ENCODE results near the gene GZMB.
"Not testable (repeated sequence)": the region's sequence is repeated elsewhere in the genome, so short reads cannot be mapped to it uniquely, and the experiment has no call there.

The GZMB gene

GRCh38 chr14:24630872-24631477 lies 3.0 kb downstream of the GZMB start:
- no peak for DNase-seq

- no peak for DNase-seq
Measured at GRCh38 chr14:24630087-24630871, 3.7 kb downstream of the GZMB start.

- DNase-seq, result no peak
Measured at GRCh38 chr14:24629521-24629920, 4.5 kb downstream of the GZMB start.

DNA sequence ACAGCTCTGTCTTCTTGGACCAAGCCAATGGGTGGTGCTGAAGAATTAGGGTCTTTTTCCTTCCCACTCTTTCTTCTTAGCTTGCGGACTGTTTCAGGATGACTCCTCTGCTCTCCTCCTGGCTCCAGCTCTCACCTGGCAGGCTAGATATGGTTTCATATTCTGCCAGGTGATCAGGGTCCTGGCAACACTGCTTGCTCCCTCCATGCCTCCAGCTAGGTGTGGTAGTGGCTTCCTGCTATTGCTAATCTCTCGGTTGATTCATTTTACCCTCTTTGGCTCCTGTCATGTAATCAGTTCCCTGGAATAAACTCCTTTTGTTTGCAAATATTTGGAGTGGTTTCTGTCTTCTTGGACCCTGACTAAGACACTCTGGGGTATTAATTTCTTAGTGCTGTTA lies 20.2 kb downstream of the GZMB start:
- no peak for DNase-seq

DNA sequence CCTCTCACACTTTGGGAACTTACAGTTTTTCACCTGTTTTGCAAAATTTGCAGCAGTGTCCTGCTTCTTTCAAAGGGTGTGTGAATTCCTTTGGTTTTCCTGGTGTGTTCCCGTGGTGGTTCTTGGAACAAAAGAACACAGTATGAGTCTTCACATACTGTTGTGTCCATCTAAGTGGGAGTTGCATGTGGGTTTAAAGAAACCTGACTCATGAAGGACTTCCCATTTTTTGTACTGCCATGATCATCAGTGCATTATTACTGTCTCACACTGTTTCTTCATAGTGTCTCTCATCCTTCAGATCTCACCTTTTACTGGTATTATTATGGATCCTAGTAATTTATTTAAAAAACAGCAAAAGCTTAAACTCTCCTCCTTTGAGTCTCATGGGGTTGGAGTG lies 20.7 kb downstream of the GZMB start:
- DNase-seq, result no peak

GRCh38 chr14:24612196-24612595 lies 21.8 kb downstream of the GZMB start:
- DNase-seq, result no peak

DNA sequence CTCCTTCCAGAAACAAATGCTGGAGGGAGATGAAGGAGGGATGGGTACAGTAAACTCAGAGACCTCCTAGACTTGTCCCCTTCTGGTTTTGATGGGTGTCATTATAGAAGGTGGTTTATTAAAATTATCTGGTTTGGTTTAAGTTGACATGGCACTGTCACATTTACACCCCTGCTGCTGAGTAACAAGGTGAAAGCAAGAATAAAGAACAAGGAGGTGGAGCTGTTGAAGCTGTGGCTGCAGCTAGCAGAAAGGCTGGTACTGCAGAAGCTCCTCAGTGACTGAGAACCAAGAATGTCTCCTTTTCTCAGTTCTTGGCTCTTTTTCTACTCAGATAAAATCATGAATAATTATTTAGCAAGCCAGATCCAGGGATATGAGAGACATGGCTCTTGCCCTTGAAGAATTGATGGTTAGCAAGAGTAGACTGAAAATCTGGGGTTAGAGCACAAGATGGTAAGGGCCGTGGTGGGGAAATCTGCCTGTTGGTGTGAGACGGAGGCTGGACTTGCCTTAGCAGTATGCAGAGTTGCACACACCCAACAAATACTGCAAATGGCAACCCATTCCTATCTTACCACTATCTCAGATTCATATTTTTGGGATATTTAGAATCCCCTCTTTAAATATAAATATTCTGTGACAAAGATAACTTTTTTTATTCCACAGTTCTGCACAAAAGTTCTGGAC lies 24.2 kb downstream of the GZMB start, which contains the start of gene GZMH:
GZMH (minus strand) TSS at position 31 of the 690 bp plus-strand sequence. CDS start 72 bp downstream, outside the sequence.
- DNase-seq, result no peak

GRCh38 chr14:24607635-24608514 lies 26.1 kb downstream of the GZMB start:
- no peak for DNase-seq

DNA sequence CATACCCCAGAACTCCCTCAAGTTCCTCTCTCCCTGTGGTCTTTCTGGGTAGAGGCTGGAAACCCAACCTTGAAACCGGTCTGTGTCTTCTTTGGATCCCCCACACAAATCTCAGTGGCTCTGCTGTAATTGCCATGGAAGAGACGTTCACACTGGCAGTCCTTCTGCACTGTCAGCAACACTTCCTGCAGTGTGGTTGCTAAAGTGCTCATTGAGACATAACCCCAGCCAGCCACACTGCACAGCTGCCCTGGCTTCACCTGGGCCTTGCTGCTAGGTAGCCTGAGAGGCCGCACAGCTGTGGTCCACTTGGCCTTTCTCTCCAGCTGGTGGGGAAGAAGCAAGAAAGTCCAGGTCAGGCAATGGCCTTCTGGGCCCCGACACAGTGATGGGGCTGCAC lies 26.9 kb downstream of the GZMB start:
- DNase-seq, result no peak

GRCh38 chr14:24606297-24606696 lies 27.7 kb downstream of the GZMB start:
- no peak for DNase-seq

DNA sequence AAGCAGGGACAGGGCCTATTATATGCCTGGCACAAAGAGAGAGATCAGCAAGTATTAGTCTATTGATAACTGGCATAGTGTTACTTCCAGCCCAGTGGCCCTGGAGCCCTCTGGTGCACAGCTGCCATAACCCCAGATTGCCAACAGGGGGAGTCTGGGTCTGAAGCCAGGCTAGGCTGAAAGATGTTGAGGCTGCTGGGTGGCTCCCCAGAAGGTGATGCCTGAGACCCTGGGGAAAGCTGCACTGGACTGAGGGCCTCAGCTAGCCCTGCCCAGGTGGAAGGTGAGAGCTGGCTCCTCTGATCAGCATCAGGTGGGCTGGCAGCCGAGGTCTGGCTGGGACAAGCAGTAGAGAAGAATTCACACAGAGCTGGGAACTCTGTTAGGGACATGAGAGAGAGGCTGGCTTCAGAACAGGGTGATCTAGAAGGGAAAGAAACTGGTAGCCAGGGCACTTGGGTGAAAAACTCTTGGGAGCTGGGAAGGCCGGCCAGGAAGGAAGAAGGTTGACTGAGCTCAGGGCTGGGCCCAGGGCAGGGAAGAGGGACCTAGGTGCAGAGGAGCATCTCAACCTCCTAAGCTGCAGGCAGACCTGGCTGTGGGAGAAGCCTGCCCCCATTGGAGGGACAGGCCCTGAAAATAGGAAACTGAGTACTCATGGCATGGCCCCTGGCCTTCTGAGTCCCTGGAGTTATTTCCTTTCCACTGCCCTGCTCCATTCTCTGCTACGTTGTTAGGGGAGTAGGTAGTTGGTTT lies 28.4 kb downstream of the GZMB start:
- peak; percentile 45 for DNase-seq

- no peak for DNase-seq
Measured at GRCh38 chr14:24597403-24597802, 36.6 kb downstream of the GZMB start.

DNA sequence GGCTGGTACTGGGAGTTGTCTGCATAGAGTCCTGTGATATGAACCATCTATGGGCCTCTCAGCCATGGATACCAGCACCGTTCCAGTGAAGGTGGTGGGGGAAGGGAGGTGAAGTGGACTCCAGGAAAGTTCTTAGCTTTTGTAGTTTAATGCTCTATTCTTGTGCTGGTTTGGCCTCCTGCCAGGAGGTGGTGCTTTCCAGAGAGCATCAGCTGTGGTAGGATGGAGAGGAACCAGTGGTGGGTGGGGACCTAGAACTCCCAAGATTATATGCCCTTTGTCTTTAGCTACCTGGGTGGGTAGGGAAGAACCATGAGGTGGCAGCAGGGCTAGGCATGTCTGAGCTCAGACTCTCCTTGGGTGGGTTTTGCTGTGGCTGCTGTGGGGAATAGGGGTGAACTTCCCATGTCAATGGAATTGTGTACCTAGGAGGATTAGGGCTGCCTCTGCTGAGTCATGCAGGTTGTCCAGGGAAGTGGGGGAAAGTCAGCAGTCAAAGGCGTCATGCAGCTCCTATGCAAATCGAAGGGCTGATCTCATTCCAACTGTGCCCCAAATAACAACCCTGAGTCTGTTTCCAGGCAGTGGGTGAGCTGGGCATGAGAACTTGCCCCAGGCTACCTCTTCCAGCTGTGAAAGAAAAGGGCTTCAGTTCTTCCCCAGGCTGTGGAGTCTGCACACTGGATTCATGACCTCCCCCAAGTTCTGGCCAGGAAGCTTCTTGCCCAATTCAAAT lies 38.7 kb downstream of the GZMB start:
- DNase-seq, result no peak

- DNase-seq, result not testable (repeated sequence)
Measured at GRCh38 chr14:24591004-24591403, 43.0 kb downstream of the GZMB start.

DNA sequence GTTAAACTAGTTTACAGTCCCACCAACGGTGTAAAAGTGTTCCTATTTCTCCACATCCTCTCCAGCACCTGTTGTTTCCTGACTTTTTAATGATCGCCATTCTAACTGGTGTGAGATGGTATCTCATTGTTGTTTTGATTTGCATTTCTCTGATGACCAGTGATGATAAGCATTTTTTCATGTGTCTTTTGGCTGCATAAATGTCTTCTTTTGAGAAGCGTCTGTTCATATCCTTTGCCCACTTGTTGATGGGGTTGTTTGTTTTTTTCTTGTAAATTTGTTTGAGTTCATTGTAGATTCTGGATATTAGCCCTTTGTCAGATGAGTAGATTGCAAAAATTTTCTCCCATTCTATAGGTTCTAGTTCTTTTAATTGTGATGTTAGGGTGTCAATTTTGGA lies 49.6 kb downstream of the GZMB start:
- not testable (repeated sequence) for DNase-seq

All from retina (tissue), 1 donor.